ENCODE results near the gene PCNP. TPM values are rescaled to one million over a fixed set of nuclear protein-coding genes. Genes with fewer than 3 reads are reported as not detected.
"Not testable (repeated sequence)": the region's sequence is repeated elsewhere in the genome, so short reads cannot be mapped to it uniquely, and the experiment has no call there.

Gene PCNP
- total RNA-seq, 1 donor from 2014 or later = 137 TPM

- peak; percentile 59 for DNase-seq
- Histone ChIP-seq H3K27me3 (ENCODE audit: low read depth) (no peaks in the 10 kb centered on the region), H3K4me1 (no peaks in the 10 kb centered on the region), H3K4me3 (no peak overlapping the region), H3K9me3 (no peaks in the 10 kb centered on the region), H3K36me3 (no peaks in the 10 kb centered on the region), H3K27ac (no peak overlapping the region)
- ATAC-seq = peak; percentile 73 to 77
- TF ChIP-seq CTCF (IDR thresholded peaks at IDR 0.05) = peak; percentile 59
- intact Hi-C loops (cut with DNase I) = no loop called here
Measured at GRCh38 chr3:101635954-101636798, 62.2 kb downstream of the PCNP start.

- no peaks in the 10 kb centered on the region for H3K4me1 ChIP-seq
- ATAC-seq = no peak
- no peak overlapping the region for H3K4me3 ChIP-seq
- no peak overlapping the region for H3K27ac ChIP-seq
- no peak for TF ChIP-seq CTCF (IDR thresholded peaks at IDR 0.05)
- H3K36me3 ChIP-seq = no peaks in the 10 kb centered on the region
- DNase-seq = no peak
- no peaks in the 10 kb centered on the region for H3K9me3 ChIP-seq
- no peaks in the 10 kb centered on the region for H3K27me3 ChIP-seq (ENCODE audit: low read depth)
- intact Hi-C loops (cut with DNase I) = no loop called here
Measured at GRCh38 chr3:101637451-101637850, 63.5 kb downstream of the PCNP start.

DNA sequence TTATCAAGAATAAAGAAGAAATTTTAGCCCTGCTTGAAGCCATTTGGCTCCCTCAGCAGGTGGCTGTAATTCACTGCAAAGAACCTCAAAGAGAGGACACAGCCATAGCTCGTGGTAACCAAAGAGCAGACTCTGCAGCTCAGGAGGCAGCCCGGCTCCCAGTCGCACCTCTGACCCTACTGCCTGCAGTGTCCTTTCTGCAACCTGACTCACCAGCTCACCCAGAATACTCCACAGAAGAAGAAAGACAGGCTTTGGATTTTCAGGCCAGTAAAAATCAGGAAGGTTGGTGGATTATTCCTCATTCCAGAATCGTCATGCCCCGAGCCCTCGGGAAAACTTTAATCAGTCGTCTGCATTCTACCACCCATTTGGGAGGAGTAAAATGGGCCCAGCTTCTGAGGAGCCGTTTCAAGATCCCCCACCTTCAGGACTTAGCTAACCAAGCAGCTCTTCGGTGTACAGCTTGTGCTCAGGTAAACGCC lies 64.3 kb downstream of the PCNP start:
- TF ChIP-seq CTCF (IDR thresholded peaks at IDR 0.05) = no peak
- Histone ChIP-seq H3K27ac (no peak overlapping the region), H3K9me3 (no peaks in the 10 kb centered on the region), H3K4me1 (no peaks in the 10 kb centered on the region), H3K36me3 (no peaks in the 10 kb centered on the region), H3K27me3 (ENCODE audit: low read depth) (no peaks in the 10 kb centered on the region), H3K4me3 (no peak overlapping the region)
- no peak for ATAC-seq
- intact Hi-C loops (cut with DNase I) = no loop called here
- no peak for DNase-seq

DNA sequence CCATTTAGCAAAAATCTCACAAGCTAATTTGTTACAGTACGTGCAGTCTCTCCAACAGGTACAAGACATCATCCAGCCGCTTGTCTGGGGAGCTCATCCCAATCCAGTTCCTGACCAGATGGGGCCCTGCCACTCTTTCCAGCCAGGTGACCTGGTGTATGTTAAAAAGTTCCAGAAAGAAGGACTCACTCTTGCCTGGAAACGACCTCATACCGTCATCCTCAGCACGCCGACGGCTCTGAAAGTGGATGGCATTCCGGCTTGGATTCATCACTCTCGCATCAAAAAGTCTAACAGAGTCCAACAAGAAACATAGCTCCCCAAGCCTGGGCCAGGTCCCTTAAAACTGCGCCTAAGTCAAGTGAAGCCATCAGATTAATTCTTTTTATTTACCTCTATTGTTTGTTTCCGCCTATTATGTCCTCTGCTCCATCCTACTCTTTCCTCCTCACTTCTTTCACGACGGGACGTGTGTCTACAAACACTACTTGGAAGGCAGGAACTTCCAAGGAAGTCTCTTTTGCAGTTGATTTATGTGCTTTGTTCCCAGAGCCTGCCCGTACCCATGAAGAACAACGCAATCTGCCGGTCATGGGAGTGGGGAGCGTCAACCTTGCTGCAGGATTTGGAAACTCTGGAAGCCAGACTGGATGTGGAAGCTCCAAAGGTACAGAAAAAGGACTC lies 65.4 kb downstream of the PCNP start:
- H3K36me3 ChIP-seq = no peaks in the 10 kb centered on the region
- H3K9me3 ChIP-seq = no peaks in the 10 kb centered on the region
- no peak overlapping the region for H3K27ac ChIP-seq
- H3K4me3 ChIP-seq = no peak overlapping the region
- H3K4me1 ChIP-seq = no peaks in the 10 kb centered on the region
- no peak for ATAC-seq
- no peak for DNase-seq
- TF ChIP-seq CTCF (IDR thresholded peaks at IDR 0.05) = no peak
- intact Hi-C loops (cut with DNase I) = no loop called here
- no peaks in the 10 kb centered on the region for H3K27me3 ChIP-seq (ENCODE audit: low read depth)

DNA sequence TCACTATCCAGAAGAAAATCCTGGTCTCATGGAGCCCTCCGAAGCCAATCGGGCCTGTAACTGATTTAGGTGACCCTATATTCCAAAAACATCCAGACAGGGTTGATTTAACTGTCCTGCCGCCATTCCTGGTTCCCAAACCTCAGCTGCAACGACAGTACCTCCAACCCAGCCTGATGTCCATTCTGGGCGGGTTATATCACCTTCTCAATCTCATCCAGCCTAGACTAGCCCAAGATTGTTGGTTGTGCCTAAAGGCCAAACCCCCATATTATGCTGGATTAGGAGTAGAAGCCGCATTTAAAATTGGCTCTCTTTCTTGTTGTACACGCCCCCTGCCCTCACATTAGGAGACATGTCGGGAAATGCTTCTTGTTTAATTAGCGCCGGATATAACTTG lies 66.3 kb downstream of the PCNP start:
- no peaks in the 10 kb centered on the region for H3K27me3 ChIP-seq (ENCODE audit: low read depth)
- no peaks in the 10 kb centered on the region for H3K9me3 ChIP-seq
- H3K4me3 ChIP-seq = no peak overlapping the region
- ATAC-seq (no peak), DNase-seq (no peak)
- no peaks in the 10 kb centered on the region for H3K4me1 ChIP-seq
- intact Hi-C loops (cut with DNase I) = no loop called here
- no peak for TF ChIP-seq CTCF (IDR thresholded peaks at IDR 0.05)
- no peak overlapping the region for H3K27ac ChIP-seq
- H3K36me3 ChIP-seq = no peaks in the 10 kb centered on the region

- DNase-seq; H3K4me3 ChIP-seq; intact Hi-C loops (cut with DNase I); H3K4me1 ChIP-seq; H3K36me3 ChIP-seq; H3K27me3 ChIP-seq (ENCODE audit: low read depth); H3K9me3 ChIP-seq; H3K27ac ChIP-seq; ATAC-seq: not testable (repeated sequence)
Measured at GRCh38 chr3:101641397-101642115, 67.6 kb downstream of the PCNP start.

Measured in lower lobe of right lung (tissue), 2 donors.